GM19467 (cell line): ENCODE data around the gene XPR1.

Experiments
- ATAC-seq: cut with Tn5 transposase; IDR thresholded peaks from one replicate; pipeline ENCODE4 v1.9.1; 2021; ENCODE audit warnings: mild to moderate bottlenecking, moderate library complexity; ENCODE audit not compliant: unreplicated experiment

Gene XPR1

DNA sequence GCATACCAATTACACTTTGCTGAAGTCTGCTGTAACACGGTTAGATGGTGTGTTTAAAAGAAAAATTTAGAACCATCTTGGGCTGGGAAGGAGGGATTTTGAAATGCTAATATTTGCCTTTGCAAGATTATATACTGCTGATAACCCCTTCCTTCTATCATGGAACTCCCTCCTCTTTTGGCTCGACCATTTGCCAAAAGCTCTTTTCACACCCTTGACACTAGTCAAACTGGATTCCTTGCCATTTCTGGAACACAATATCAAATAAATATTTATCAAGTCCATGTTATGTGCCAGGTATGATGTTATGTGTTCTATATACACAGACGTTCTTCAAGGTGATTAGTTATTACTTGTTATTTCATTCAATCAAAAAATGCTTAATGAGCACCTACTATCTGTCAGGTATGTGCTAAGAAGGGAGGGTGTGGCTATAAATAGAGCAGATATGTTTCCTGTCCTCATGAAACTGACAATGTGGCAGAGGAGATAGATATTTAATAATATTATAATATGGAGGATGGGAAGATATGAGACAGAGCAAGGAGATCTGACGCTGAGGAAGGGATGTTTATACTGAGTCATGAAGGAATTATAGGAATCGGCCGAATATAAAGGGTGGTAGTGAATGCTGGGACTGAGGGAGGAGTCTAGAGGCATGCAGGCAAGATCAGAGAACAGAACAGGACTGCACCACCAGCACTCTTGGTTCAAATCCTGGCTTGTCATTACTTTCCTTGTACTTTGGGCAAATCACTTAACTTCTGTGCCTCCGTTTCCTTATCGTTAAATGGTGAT, 16.1 kb upstream of the XPR1 start:
- no peak for ATAC-seq

DNA sequence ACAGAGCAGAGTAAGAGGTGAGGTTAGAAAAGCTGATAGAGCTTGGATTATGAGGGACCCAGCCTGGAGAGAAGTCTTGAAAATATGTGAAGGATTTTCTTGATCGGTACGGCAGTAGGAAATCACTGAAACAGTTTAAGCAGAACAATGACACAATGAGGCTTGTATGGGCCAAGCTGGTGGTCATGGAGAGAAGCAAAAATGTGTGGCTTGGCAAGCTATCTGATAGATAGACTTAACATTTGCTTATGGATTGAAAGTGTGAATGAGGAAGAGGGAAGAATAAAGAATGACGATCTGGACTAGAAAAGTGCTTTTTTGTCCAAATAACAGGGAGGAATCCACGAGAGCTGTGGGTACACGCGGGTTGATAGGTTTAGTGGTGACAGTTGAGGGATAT, 15.4 kb upstream of the XPR1 start:
- ATAC-seq: no peak

DNA sequence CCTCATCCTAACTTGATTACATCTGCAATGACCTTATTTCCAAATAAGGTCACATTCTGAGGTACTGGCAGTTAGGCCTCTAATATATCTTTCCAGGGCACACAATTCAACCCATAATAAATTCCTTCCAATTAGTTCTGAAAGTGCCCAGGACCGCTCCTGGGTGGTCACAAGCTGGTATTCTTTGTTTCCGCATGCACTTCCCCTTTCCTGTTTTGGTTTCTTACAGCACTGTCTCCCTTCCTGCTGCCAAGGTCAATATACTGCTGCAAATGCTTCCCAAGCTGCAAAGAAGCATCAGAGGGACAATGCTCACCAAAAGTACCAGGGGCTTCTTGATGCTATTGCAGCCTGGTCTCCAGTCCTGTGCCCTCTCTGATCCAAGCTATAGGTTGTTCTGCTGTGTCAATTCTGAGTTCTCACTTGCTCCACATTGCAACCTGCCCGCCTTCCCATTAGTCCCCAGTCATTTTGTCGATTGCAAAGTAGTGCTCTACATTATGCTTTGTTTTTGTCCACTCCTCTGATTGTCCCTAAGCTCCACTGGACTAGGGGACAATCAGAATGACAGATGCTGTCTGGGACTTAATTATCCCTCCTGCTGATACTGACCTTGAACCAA, 13.9 kb upstream of the XPR1 start:
- ATAC-seq: no peak

DNA sequence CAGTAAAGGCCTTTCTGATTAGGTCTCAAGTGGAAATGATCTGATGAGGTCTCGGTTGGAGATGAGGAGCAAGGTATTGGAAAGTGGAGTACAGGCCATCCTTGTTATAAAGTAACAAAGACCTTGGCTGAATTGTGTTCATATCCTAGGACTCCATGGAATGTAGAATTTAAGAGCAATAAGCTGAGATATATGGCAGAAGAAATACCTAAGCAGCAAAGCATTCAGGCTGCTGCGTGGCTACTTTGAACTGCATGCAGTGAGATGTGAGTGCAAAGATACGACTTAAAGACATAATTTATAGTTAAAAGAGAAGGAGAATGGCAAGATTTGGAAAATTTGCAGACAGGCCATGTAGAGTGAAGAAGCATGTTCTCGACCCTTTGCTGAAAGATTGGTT, 11.2 kb upstream of the XPR1 start:
- ATAC-seq: no peak

DNA sequence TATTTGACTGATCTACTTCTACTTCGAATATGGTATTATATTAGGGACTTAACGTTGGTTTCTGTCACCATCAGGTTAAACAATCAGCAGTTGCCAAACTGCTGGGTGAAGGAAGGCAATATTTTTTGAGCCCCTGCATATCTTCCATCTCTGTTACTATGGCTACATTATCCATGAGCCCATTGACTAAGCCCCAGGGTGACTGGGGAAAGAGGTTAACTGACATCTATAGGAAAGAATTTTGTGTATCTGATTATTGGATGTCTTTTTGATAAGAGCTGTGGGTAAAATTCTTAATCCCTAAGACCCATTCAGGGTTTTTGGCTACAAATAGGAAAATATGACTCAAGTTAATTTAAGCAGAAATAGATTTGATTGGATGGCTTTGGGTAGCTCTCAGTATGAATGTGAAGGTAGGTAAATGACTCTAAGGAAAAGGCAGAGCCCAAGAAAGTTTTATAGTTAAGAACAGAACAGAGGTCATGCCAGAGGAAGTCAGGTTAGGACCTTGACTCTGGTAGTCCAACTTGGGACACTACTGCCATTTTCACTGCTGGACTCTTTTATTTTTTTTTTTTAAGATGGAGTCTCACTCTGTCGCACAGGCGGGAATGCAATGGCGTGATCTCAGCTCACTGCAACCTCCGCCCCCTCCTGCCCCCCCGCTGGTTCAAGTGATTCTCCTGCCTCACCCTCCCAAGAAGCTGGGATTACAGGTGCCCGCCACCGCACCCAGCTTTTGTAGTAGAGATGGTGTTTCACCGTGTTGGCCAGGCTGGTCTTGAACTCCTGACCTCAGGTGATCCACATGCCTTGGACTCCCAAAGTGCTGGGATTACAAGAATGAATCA, 8.9 kb upstream of the XPR1 start:
- ATAC-seq: no peak

DNA sequence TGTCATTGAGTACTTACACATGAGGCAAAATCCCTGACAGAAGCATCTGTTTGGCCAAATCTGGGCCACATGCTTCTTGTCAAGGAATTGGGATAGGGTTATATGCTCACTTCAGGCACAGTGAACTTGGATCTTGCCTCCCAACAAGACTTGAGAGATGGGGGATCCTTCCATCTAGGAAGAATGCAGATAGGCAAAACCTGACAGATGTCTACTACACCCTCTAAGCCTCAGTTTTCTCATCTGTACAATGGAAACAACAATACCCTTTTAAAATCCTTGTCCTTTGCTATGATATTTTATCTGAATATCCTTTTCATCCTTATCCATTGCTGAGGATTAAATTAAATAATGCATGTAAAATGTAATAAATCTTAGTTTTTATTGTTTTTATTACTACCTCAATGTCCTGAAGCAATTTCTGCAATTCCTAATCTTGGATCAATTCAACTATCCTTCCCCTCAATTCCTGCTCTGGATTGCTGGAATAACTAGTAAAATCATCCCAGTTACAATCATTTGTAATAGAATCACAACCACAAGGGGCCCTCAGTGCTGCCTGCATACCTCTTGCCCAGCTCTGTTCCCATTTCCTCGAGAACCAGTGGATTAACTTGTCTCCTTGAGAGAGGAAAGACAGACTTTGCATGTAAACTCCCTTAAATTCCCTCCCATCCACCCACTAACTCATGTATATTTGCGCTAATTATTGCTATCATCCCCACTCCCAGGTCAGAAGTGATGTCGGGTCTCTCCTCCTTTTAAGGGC, 8.1 kb upstream of the XPR1 start:
- no peak for ATAC-seq

DNA sequence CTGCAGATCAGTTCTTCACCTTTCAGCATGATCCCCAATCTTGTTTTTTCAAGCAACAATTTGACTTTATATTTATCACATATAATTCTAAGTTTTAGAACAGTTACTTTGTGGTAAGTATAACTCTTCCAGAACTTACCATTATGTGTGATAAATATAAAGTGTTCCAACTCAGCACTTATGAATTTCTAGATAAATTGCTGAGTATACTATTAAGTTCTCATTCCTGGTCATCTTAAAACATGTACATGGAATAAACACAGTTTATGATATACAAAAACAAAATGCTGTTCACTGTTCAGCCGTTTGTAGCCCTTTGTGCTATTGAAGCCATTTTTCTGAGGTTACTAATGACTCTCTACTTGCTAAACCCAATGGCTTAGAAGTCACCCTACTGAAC, 5.1 kb upstream of the XPR1 start:
- no peak for ATAC-seq

DNA sequence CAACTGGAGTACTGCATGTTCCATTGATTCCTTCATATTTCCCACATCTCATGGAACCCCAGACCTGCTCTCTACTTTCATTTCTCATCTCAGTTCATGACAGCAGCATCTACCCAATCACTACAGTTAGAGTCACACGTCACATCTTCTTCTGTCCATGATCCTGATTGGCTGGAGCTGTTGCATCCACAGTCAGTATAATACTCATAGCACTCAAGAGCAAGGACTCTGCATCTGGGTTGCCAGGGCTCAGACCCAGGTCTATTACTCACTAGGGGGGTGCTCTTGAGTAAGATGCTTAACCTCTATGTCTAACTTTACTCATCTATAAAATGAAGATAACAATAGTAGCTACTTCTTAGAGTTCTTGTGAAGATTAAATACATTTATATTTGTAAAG, 4.4 kb upstream of the XPR1 start:
- ATAC-seq: no peak

DNA sequence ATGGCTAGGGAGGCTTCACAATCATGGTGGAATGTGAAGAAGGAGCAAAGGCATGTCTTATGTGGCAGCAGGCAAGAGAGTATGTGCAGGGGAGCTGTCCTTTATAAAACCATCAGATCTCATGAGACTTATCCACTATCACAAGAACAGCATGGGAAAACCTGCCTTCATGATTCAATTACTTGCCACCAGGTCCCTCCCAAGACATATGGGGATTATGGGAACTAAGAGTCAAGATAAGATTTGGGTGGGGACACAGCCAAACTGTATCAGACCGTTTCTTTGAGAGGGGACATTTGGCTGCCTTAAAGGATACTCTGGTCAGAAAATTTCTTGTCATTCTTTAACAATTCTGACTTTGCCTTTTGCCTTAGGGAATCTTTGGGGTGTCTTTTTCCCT, 3.2 kb upstream of the XPR1 start:
- no peak for ATAC-seq

DNA sequence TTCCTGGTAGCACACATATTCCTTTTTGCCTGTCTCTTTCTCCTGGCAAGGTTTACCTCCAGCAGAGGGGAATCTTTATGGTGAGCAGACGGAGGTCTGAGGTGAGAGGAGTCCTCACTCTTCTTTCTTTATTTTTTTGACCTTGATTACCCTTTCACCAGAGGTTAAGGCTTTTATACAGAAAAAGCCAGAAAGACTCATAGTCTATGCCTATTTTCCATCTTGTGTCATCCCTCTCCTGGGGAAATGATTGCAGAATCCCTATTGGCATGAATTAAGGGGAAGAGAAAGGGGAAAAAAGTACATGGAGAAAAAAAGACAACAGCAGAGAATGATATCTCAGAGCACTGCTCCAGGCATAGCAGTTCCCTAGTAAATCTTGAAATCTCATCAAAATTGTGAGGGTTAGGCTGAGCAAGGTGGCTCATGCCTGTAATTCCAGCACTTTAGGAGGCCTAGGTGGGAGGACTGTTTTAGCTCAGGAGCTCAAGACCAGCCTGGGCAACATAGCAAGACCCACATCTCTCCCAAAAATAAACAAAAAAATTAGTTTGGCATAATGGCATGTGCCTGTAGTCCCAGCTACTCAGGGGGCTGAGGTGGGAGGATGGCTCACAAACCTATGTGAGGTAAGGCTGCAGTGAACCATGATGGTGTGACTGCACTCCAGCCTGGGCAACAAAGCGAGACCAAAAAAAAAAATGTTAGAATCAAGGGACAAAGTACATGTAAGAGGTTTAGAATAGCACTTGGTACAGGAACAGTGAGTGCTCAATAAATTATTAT, 1.2 kb upstream of the XPR1 start:
- no peak for ATAC-seq

DNA sequence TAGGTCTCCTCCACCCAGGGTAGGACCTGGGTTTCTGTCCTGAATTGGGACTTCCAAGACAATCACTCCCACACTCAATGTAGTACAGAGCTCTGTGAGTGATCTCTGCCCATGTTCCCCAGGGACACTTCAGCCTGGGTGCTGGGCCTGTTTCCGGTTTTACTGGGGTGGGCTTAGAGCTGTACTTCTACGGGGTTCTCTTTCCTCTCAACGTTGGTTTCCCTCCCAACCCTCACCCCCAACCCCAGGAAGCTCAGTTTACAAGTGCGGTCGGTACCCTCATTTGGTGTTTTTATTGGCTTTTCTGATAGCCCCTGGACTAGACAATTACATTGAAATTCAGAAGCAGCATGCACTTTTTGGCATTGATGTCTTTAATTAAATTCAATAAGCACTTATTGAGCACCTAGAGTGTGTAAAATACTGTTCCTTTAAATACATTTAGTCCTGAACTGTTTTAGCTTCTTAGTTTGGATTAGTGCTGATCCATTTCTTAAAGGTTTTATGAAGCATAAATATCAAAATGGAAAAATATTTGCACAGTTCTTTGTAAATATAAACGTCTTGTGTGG, 542 bp upstream of the XPR1 start:
- no peak for ATAC-seq

DNA sequence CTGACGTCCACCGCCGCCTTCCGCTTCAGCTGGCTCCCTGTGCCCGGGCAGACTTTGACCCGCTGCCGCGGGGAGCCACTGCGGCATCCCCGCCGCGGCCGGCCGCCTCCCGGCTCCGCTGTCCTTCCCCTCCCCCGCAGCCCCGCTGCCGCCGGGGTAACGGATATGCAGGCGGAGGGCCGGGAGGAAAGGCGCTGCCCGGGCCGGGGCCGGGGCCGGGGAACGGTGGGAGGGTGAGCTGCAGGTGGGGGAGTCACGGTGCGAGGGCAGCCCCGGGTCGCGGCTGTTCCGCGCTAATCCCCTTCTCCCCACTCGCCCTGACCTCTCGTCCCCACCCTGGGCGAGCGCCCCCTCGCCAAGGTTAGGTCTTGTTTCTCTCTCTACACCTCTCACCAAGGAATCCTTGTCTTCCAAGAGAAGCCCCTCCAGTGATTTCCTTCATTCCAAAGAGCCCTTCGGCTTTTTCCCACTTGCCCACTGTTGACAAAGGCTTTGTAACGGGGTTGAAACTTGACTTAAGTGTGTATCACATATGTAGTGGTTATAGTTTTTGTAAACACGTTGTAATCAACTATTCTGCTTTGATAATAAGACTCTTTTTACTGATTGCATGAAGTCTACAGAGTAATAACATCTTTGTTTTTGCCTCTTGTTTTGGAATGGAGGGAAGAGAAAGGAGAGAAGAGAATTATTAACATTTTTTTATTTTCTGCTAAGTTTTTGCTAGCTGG, 669 bp downstream of the XPR1 start:
- ATAC-seq: peak; percentile 32

DNA sequence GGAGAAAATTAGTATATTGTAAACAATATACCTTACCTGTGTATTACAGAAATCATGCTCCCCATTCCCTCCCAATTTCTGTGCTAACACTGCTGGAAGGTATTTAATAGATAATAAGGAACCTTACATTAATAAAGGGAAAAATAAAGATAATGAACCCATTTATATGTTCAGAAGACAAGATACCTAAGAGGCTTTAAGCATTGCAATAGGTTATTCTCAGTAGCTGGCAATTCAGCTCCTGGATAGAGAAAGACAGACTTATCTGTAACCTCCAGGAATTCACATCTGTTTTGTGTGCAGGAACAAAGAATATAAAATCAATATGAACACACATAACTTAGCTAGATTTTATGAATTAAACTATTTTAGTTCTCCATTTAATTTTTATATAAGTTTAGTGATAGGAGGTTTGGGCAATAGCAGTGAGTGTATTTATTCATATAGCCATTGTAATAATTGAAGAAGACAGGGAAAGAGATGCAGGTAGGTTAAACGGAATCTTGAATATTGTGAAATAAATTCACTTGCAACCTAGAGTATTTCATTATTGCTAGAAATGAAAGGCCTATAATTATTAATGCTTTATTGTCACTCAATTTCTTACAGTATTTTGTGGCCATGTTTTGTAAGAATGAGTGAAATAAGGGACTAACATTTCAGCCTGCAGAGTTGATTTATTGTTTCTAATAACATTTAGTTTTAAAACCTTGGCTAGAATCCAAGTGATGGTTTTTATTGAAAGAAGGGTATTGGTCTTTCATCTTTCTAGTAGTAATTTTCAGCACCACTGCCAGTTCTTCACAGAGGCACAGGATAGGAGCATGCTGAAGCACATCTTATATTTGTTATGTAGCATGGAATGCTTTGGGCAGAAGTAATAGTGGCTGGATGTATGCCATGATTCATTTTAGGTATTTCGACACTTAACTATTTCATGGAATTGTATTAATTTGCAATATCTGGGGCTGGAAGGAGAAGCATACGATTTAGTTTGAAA, 1.5 kb downstream of the XPR1 start:
- ATAC-seq: no peak

DNA sequence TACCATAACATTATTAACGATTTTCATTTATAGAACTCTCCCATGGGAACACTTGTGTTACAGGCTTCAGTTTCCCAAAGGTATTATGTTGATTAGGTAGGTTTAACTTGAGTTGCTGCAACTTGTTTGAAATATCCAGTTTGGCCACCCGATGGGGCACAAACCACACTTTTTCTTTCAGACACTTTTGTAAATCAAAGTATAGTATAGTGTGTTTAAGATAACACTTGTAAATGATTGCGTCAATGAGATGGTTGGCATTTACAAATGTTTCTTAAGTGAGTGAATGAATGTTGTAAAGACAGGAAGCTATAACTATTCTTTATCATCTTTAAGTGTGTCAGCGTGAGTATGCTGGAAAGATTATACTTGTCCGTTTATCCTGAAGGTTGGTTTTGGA, 4.3 kb downstream of the XPR1 start:
- no peak for ATAC-seq

DNA sequence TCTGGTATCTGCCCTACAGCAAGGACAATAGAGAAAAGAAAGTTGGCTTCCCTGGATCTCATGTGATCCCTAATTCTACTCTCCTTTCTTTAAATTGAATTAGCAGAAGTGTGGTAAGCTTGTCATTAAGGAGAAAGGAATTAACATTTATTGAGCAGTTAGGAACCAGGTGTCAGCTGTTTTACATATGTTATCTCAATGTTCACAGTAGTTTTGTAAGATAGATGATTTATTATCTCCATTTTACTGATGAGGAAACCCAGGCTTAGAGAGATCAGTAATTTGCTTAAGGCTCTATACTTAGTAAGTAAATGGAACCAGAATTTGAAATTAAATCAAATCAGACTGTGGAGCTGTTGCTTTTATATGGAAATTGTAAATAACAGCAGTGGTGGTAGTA, 8.0 kb downstream of the XPR1 start:
- no peak for ATAC-seq

DNA sequence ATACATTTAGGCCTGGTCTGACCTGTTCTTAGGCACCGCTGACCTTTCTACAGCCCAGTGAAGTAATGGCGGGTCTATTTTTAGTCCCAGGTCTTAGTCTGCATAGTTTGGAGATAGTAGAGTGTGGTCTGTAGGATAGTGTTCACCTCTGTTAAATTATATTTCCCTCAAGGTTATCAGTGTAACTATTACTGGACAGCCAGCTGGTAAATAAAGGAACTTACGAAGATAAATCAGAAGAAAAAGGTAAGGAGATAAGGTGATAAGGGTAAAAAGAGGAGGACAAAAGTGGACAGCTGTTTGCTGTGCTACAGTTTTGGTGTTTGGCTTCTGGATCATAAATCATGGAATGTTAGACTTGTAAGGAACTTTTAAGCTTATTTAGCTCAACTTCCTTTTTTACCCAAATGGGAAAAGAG, 8.7 kb downstream of the XPR1 start:
- no peak for ATAC-seq

DNA sequence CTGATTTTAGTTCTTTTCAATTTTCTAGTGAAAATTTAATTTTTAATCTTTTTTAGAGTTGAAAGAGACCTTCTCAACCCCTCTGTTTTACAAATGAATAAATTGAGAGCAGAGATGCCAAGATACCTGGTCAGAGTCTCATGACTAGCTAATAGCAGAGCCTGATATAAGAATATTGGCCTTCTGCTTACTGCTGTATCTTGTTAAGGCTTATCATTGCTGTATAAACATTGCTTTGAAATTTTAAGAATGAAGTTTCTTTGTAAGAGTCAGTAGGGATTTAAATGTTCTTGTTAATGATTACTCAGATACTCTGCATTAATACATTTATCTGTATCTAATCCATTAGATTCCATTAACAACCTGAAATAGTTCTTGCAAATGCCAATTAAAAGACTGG, 9.8 kb downstream of the XPR1 start:
- no peak for ATAC-seq

DNA sequence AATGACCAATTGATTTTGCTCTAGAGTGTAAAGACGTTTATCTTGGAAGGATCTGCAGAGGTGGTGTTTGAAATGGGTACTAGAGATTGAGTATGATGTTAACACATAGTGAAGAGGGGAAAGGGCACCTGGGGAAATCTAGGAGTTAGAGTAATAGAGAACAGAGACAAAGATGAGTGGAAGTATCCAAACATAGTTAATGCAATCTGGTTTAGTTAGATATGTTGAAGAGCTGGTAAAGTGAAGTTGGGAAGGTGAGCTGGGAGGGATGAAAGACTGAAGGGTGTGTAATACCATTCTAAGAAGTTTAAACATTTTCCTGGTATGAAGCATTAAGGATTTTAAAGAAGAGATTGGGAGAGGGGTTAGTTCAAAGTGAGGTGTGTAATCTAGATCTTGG, 11.0 kb downstream of the XPR1 start:
- no peak for ATAC-seq
